ENCODE data around the gene ATP6V0E1.

The ATP6V0E1 gene

GRCh38 chr5:172954751-172955159 lies 28.8 kb upstream of the ATP6V0E1 start:
- TF ChIP-seq, protein P1, sequence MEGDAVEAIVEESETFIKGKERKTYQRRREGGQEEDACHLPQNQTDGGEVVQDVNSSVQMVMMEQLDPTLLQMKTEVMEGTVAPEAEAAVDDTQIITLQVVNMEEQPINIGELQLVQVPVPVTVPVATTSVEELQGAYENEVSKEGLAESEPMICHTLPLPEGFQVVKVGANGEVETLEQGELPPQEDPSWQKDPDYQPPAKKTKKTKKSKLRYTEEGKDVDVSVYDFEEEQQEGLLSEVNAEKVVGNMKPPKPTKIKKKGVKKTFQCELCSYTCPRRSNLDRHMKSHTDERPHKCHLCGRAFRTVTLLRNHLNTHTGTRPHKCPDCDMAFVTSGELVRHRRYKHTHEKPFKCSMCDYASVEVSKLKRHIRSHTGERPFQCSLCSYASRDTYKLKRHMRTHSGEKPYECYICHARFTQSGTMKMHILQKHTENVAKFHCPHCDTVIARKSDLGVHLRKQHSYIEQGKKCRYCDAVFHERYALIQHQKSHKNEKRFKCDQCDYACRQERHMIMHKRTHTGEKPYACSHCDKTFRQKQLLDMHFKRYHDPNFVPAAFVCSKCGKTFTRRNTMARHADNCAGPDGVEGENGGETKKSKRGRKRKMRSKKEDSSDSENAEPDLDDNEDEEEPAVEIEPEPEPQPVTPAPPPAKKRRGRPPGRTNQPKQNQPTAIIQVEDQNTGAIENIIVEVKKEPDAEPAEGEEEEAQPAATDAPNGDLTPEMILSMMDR (IDR thresholded peaks at IDR 0.05; ENCODE audit: low read depth, low read length): no peak
- in situ Hi-C loops (cut with HindIII; ENCODE audit: low sequenced_read_pairs): no loop called here
- no peak overlapping the region for H3K4me3 ChIP-seq (ENCODE audit: low read depth, low read length)
- DNase-seq (ENCODE audit: low read depth, low spot score): no peak

- H3K4me3 ChIP-seq (ENCODE audit: low read depth, low read length): no peak overlapping the region
- in situ Hi-C loops (cut with HindIII; ENCODE audit: low sequenced_read_pairs): no loop called here
- TF ChIP-seq, protein P1 (IDR thresholded peaks at IDR 0.05; ENCODE audit: low read depth, low read length): no peak
- no peak for DNase-seq (ENCODE audit: low read depth, low spot score)
These were observed 27.3 kb upstream of the ATP6V0E1 start for GRCh38 chr5:172956228-172956627.

- TF ChIP-seq, protein P1 (IDR thresholded peaks at IDR 0.05; ENCODE audit: low read depth, low read length): no peak
- H3K4me3 ChIP-seq (ENCODE audit: low read depth, low read length): no peak overlapping the region
- in situ Hi-C loops (cut with HindIII; ENCODE audit: low sequenced_read_pairs): no loop called here
- no peak for DNase-seq (ENCODE audit: low read depth, low spot score)
These were observed 26.6 kb upstream of the ATP6V0E1 start for GRCh38 chr5:172956936-172957335.

- TF ChIP-seq, protein P1 (IDR thresholded peaks at IDR 0.05; ENCODE audit: low read depth, low read length): no peak
- in situ Hi-C loops (cut with HindIII; ENCODE audit: low sequenced_read_pairs): no loop called here
These were observed 26.1 kb upstream of the ATP6V0E1 start for GRCh38 chr5:172957458-172957857.

GRCh38 chr5:172958331-172959046 lies 25.1 kb upstream of the ATP6V0E1 start:
- TF ChIP-seq, protein P1 (IDR thresholded peaks at IDR 0.05; ENCODE audit: low read depth, low read length): no peak
- DNase-seq (ENCODE audit: low read depth, low spot score): peak; percentile 66
- in situ Hi-C loops (cut with HindIII; ENCODE audit: low sequenced_read_pairs): no loop called here

More at GRCh38 chr5:172957458-172957857, 26.1 kb upstream of the ATP6V0E1 start:
- H3K4me3 ChIP-seq (ENCODE audit: low read depth, low read length): no peak overlapping the region
- no peak for DNase-seq (ENCODE audit: low read depth, low spot score)

GRCh38 chr5:172959824-172960799 lies 23.5 kb upstream of the ATP6V0E1 start:
- no peak for DNase-seq (ENCODE audit: low read depth, low spot score)
- peak overlapping the region; percentile 99 for H3K4me3 ChIP-seq (ENCODE audit: low read depth, low read length)
- TF ChIP-seq, protein P1 (IDR thresholded peaks at IDR 0.05; ENCODE audit: low read depth, low read length): no peak
- in situ Hi-C loops (cut with HindIII; ENCODE audit: low sequenced_read_pairs): no loop called here

More at GRCh38 chr5:172958331-172959046, 25.1 kb upstream of the ATP6V0E1 start:
- H3K4me3 ChIP-seq (ENCODE audit: low read depth, low read length): peak overlapping the region; percentile 99

Data from astrocyte of the spinal cord (primary cell).